ENCODE results near the gene SLC31A1. TPM values are rescaled to one million over a fixed set of nuclear protein-coding genes. Genes with fewer than 3 reads are reported as not detected.

Gene SLC31A1
- total RNA-seq, 1 experiment from 2014 or later: 34.4 TPM

DNA sequence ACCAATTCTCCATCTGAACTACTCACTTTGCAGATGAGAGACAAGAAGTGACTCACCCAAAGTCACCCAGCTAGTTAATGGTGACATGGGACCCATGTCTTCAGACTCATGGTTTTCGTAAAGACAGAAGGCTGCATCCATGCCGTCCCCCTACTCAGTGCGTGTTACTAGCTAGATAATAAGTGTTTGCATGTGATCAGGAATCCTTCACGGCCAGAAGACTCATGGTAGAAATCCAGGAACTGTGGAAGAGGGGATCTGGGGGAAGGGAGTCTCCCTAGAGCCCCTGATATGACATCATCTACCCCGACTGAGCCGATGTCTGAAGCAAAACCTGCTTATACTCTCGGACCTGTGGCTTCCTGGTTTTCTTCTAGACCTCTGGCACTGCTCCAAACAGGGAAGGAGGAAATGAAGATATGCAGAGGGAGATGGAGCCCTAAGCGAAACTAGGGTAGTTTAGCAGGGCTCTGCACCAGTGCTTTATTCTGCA is 78.5 kb downstream of the SLC31A1 start:
- H3K79me1 ChIP-seq (ENCODE audit: insufficient read depth, low read depth, low read length, poor library complexity, severe bottlenecking): no peaks in the 10 kb centered on the region
- no peak overlapping the region for H3K27ac ChIP-seq (ENCODE audit: insufficient read length, low read depth, low read length)
- no peaks in the 10 kb centered on the region for H3K36me3 Mint-ChIP-seq (ENCODE audit: insufficient read depth in 1 of 3, low read depth in 3 of 3)
- H2BK12ac ChIP-seq (ENCODE audit: insufficient read length, low read depth, low read length): no peak overlapping the region
- DNase-seq: no peak
- no peak overlapping the region for H4K8ac ChIP-seq (replicated peaks; ENCODE audit: insufficient read length, low read depth, low read length)
- H2BK15ac ChIP-seq (ENCODE audit: low read depth, low read length): no peak overlapping the region
- no peaks in the 10 kb centered on the region for H4K20me1 ChIP-seq (ENCODE audit: control insufficient read depth, insufficient read depth, insufficient read length)
- no peak overlapping the region for H2AFZ ChIP-seq (ENCODE audit: low read length)
- H3T11ph ChIP-seq (ENCODE audit: low read length): no peak overlapping the region
- no peaks in the 10 kb centered on the region for H3K4me1 ChIP-seq (ENCODE audit: insufficient read depth, low read length)
- H3K27me3 Mint-ChIP-seq (ENCODE audit: low read depth): no peaks in the 10 kb centered on the region; the same call in none of the 2 replicates
- H2BK5ac ChIP-seq (ENCODE audit: insufficient read length, low read length): no peak overlapping the region
- no peak overlapping the region for H3K18ac ChIP-seq (ENCODE audit: insufficient read length, low read depth, low read length)
- H3K9me3 Mint-ChIP-seq: no peaks in the 10 kb centered on the region
- no peak overlapping the region for H3K4ac ChIP-seq (ENCODE audit: low read depth, low read length)
- H3K27ac Mint-ChIP-seq: no peak overlapping the region
- peaks cover 13 to 16% of the 10 kb centered on the region in 2 experiments for H3K4me1 Mint-ChIP-seq
- H3K23ac ChIP-seq (ENCODE audit: insufficient read length, low read depth, low read length): no peak overlapping the region
- H3K14ac ChIP-seq (ENCODE audit: insufficient read depth, low read length): no peak overlapping the region
- no peak overlapping the region for H3K56ac ChIP-seq (ENCODE audit: insufficient read length, low read depth, low read length)
- H4K5ac ChIP-seq (ENCODE audit: insufficient read length, low read depth, low read length): no peak overlapping the region
- no peak overlapping the region for H2BK120ac ChIP-seq (ENCODE audit: low read depth, low read length, poor library complexity, severe bottlenecking)
- no peak overlapping the region for H3K9ac ChIP-seq (ENCODE audit: extremely low read depth, insufficient read length, low read length)
- no peaks in the 10 kb centered on the region for H3K9me3 ChIP-seq (ENCODE audit: control insufficient read depth, low read depth, low read length)
- WGBS (ENCODE audit: extremely low coverage, insufficient read length, low lambda C conversion rate): no CpG with 5 or more reads among the region's 8 CpGs
- no peaks in the 10 kb centered on the region for H3K23me2 ChIP-seq (ENCODE audit: insufficient read length, low read depth, low read length, poor library complexity, severe bottlenecking)
- TF ChIP-seq, protein P1, sequence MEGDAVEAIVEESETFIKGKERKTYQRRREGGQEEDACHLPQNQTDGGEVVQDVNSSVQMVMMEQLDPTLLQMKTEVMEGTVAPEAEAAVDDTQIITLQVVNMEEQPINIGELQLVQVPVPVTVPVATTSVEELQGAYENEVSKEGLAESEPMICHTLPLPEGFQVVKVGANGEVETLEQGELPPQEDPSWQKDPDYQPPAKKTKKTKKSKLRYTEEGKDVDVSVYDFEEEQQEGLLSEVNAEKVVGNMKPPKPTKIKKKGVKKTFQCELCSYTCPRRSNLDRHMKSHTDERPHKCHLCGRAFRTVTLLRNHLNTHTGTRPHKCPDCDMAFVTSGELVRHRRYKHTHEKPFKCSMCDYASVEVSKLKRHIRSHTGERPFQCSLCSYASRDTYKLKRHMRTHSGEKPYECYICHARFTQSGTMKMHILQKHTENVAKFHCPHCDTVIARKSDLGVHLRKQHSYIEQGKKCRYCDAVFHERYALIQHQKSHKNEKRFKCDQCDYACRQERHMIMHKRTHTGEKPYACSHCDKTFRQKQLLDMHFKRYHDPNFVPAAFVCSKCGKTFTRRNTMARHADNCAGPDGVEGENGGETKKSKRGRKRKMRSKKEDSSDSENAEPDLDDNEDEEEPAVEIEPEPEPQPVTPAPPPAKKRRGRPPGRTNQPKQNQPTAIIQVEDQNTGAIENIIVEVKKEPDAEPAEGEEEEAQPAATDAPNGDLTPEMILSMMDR (conservative IDR thresholded peaks at IDR 0.05): no peak
- H3K4me2 ChIP-seq (ENCODE audit: insufficient read depth, insufficient read length, low read length): no peak overlapping the region
- no peak overlapping the region for H4K91ac ChIP-seq (ENCODE audit: insufficient read length, low read depth, low read length)
- no peaks in the 10 kb centered on the region for H3K27me3 ChIP-seq (ENCODE audit: insufficient read depth, low read length)
- no peak overlapping the region for H3K4me3 Mint-ChIP-seq
- no peak overlapping the region for H2AK5ac ChIP-seq (ENCODE audit: insufficient read length, low read length)
- no peak overlapping the region for H2BK20ac ChIP-seq (ENCODE audit: low read depth, low read length, poor library complexity, severe bottlenecking)
- no peaks in the 10 kb centered on the region for H3K79me2 ChIP-seq (ENCODE audit: insufficient read depth, low read length)

Measured in H9 (cell line).